Activated T-cell treated with anti-CD3 and anti-CD28 coated beads, Interleukin-2, amount 50 U/mL, for 4 hours (primary cell): ENCODE measurements around the gene ACSS1. TPM values are rescaled to one million over a fixed set of nuclear protein-coding genes. Genes with fewer than 3 reads are reported as not detected.

Source experiments
- ATAC-seq, 2 donors: fragments of 200-7000 bp; cut with Tn5 transposase; one replicate each; pipeline ENCODE4 v1.10.0; 2021
- DNase-seq: peaks from one replicate; pipeline ENCODE4 v3.0.0-alpha.2; 2020
- H3K27me3 Mint-ChIP-seq: one replicate; pipeline ENCODE4 v1.8.0; 2021; ENCODE audit warnings: low read depth, mixed read lengths
- H3K36me3 Mint-ChIP-seq: one replicate; pipeline ENCODE4 v1.8.0; 2022; ENCODE audit warnings: mixed read lengths; ENCODE audit not compliant: insufficient read depth
- H3K4me1 Mint-ChIP-seq: one replicate; pipeline ENCODE4 v1.8.0; 2021; ENCODE audit warnings: low read depth, mixed read lengths
- H3K4me3 Mint-ChIP-seq: one replicate; pipeline ENCODE4 v1.8.0; 2021; ENCODE audit warnings: mild to moderate bottlenecking, moderate library complexity, mixed read lengths
- H3K9me3 Mint-ChIP-seq: one replicate; pipeline ENCODE4 v1.8.0; 2021; ENCODE audit warnings: mixed read lengths
- total RNA-seq, 3 donors: library from RNA; stranded (reverse); gene quantifications; one replicate each; pipeline ENCODE4 v1.2.1, GENCODE V29; 2021

Gene ACSS1
- total RNA-seq, 3 donors from 2014 or later: 5.4 to 8.8 (median 8.0) TPM

- ATAC-seq (no peak), DNase-seq (no peak)
- Mint-ChIP-seq H3K27me3 (no peaks in the 10 kb centered on the region), H3K9me3 (no peaks in the 10 kb centered on the region), H3K4me3 (peak overlapping the region; percentile 91), H3K36me3 (peaks cover 14% of the 10 kb centered on the region), H3K4me1 (peaks cover 77% of the 10 kb centered on the region)
These were observed 67.1 kb downstream of the ACSS1 start for GRCh38 chr20:24990810-24991252.

GRCh38 chr20:24989162-24989561 lies 68.8 kb downstream of the ACSS1 start:
- Mint-ChIP-seq H3K27me3 (no peaks in the 10 kb centered on the region), H3K4me3 (peak overlapping the region; percentile 31), H3K9me3 (no peaks in the 10 kb centered on the region), H3K4me1 (peaks cover 84% of the 10 kb centered on the region), H3K36me3 (peaks cover 19% of the 10 kb centered on the region)
- ATAC-seq (no peak), DNase-seq (no peak)

DNA sequence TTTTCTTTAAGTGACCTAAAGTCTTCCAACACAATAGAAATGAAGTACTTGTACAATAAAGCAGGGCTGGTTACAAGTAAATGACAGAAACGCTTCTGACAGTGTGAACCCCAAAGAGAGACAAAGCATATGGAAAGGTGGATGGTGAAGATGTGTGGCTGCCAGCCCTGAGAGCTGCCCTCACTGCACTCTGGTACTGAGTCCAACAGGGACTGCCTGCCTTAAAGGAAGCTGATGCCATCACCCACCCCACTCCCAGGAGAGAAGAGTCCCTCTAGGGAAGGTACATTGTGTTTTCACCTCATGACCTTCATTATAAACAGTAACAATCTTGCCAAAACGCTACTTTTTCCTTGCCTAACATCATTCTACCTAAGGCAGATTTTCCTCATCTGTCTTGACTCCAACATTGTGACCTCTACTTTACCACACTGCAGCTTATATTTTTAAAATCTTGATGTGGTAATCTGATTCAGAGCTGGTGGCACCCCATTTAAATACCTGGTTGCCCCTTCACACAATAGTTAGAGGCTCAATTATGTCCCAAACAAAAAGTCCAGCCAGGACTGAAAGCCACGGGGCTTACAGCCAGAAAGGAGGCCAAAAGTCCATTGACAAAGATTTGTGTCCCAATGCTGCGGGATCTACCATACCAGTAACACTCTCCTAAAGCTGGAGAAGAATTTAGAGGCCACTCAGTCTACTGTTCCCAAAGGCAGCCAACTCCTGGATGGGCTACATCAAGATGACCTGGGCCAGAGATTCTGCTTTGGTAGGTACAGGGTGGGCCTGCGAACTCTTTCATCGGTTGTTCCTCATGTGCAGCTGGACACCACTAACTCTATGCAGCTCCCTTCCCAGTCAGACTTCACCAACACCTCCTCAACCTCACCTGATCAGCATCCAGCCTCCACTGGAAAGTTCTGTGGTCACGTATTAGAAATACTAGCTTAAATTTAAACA lies 69.8 kb downstream of the ACSS1 start:
- H3K4me1 Mint-ChIP-seq: peaks cover 77% of the 10 kb centered on the region
- ATAC-seq (no peak), DNase-seq (no peak)
- H3K4me3 Mint-ChIP-seq: peak overlapping the region; percentile 13
- no peaks in the 10 kb centered on the region for H3K27me3 Mint-ChIP-seq
- peaks cover 25% of the 10 kb centered on the region for H3K36me3 Mint-ChIP-seq
- H3K9me3 Mint-ChIP-seq: no peaks in the 10 kb centered on the region

DNA sequence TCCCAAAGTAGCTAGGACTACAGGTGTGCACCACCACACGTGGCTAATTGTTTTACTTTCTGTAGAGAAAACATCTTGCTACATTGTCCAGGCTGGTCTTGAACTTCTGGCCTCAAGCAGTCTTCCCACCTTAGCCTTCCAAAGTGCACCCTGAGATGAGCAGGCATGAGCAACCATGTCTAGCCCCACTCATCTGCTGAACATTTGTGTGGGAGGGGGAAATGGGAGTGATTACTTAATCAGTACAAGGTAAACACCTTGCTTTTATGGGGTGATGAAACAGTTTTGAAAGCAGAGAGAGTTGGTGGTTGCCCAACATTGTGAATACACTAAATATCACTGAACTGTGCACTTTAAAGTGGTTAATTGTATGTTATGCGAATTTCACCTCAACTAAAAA lies 70.7 kb downstream of the ACSS1 start:
- no peak overlapping the region for H3K4me3 Mint-ChIP-seq
- peaks cover 82% of the 10 kb centered on the region for H3K4me1 Mint-ChIP-seq
- ATAC-seq: peak; percentile 60 to 63
- H3K9me3 Mint-ChIP-seq: no peaks in the 10 kb centered on the region
- H3K36me3 Mint-ChIP-seq: peaks cover 34% of the 10 kb centered on the region
- no peaks in the 10 kb centered on the region for H3K27me3 Mint-ChIP-seq
- no peak for DNase-seq

GRCh38 chr20:24986436-24987015 lies 71.4 kb downstream of the ACSS1 start:
- peaks cover 85% of the 10 kb centered on the region for H3K4me1 Mint-ChIP-seq
- ATAC-seq (no peak), DNase-seq (no peak)
- peaks cover 39% of the 10 kb centered on the region for H3K36me3 Mint-ChIP-seq
- H3K9me3 Mint-ChIP-seq: no peaks in the 10 kb centered on the region
- H3K4me3 Mint-ChIP-seq: no peak overlapping the region
- no peaks in the 10 kb centered on the region for H3K27me3 Mint-ChIP-seq

DNA sequence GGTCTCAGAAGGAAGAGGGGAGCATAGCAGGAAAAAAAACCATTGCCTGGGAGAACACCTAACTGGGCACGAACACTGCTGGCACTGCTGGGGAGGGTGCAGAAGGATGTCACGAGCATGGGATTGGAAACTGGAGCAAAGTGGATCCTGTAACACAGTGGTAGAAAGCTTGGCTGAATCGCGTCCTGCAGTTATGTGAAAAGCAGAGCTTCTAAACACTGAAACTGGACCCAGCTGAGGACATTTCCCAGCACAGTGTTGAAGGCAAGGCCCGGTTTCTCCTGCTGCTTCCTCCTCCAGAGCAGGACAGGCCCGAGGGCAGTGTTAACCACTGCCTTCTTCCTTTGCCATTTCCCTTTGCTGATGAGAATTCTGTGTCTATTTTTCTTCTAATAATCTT lies 72.1 kb downstream of the ACSS1 start:
- DNase-seq (no peak), ATAC-seq (no peak)
- H3K9me3 Mint-ChIP-seq: no peaks in the 10 kb centered on the region
- peaks cover 45% of the 10 kb centered on the region for H3K36me3 Mint-ChIP-seq
- H3K4me3 Mint-ChIP-seq: no peak overlapping the region
- H3K4me1 Mint-ChIP-seq: peaks cover 84% of the 10 kb centered on the region
- no peaks in the 10 kb centered on the region for H3K27me3 Mint-ChIP-seq

- H3K4me1 Mint-ChIP-seq: peaks cover 79% of the 10 kb centered on the region
- no peak for DNase-seq
- H3K9me3 Mint-ChIP-seq: no peaks in the 10 kb centered on the region
- no peak overlapping the region for H3K4me3 Mint-ChIP-seq
- no peak for ATAC-seq
- no peaks in the 10 kb centered on the region for H3K27me3 Mint-ChIP-seq
- peaks cover 48% of the 10 kb centered on the region for H3K36me3 Mint-ChIP-seq
These were observed 72.8 kb downstream of the ACSS1 start for GRCh38 chr20:24984961-24985640.

DNA sequence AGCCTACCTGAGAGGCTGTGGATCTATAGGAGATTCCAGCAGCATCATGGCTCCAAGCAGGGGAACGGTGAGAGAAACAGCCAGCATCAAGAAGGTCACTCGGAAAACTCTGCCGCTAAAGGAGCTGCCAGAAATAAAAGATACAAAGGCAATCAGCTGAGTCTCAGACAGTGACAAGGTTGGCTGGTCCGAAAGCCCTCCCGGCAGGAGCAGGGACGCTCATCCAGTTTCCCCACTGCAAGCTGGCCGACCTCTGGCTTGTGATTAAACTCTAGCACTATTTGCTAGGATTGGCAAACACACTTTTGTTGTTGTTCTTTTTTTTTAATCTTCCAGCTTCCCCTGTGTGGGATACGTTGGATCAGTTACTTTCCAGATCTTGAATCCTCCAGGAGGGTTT lies 74.0 kb downstream of the ACSS1 start:
- Mint-ChIP-seq H3K36me3 (peaks cover 51% of the 10 kb centered on the region), H3K4me3 (no peak overlapping the region), H3K4me1 (peaks cover 75% of the 10 kb centered on the region), H3K9me3 (no peaks in the 10 kb centered on the region), H3K27me3 (no peaks in the 10 kb centered on the region)
- DNase-seq: no peak
- ATAC-seq: no peak

GRCh38 chr20:24981790-24982189 lies 76.1 kb downstream of the ACSS1 start:
- DNase-seq (no peak), ATAC-seq (peak in 1 of 2 donors; percentile 43)
- Mint-ChIP-seq H3K27me3 (no peaks in the 10 kb centered on the region), H3K4me3 (no peak overlapping the region), H3K36me3 (peaks cover 66% of the 10 kb centered on the region), H3K4me1 (peaks cover 54% of the 10 kb centered on the region), H3K9me3 (peaks cover 2% of the 10 kb centered on the region)

GRCh38 chr20:24981282-24981681 lies 76.7 kb downstream of the ACSS1 start:
- H3K4me3 Mint-ChIP-seq: no peak overlapping the region
- ATAC-seq (no peak), DNase-seq (no peak)
- H3K9me3 Mint-ChIP-seq: peaks cover 7% of the 10 kb centered on the region
- H3K27me3 Mint-ChIP-seq: no peaks in the 10 kb centered on the region
- H3K36me3 Mint-ChIP-seq: peaks cover 69% of the 10 kb centered on the region
- peaks cover 50% of the 10 kb centered on the region for H3K4me1 Mint-ChIP-seq

GRCh38 chr20:24980291-24981053 lies 77.5 kb downstream of the ACSS1 start:
- H3K36me3 Mint-ChIP-seq: peaks cover 74% of the 10 kb centered on the region

GRCh38 chr20:24979036-24979960 lies 78.6 kb downstream of the ACSS1 start:
- Mint-ChIP-seq H3K4me3 (no peak overlapping the region), H3K27me3 (no peaks in the 10 kb centered on the region), H3K36me3 (peaks cover 78% of the 10 kb centered on the region), H3K9me3 (peaks cover 16% of the 10 kb centered on the region), H3K4me1 (peaks cover 35% of the 10 kb centered on the region)
- DNase-seq (no peak), ATAC-seq (no peak)

More at GRCh38 chr20:24980291-24981053, 77.5 kb downstream of the ACSS1 start:
- ATAC-seq (no peak), DNase-seq (no peak)
- H3K4me3 Mint-ChIP-seq: no peak overlapping the region
- H3K27me3 Mint-ChIP-seq: no peaks in the 10 kb centered on the region
- peaks cover 46% of the 10 kb centered on the region for H3K4me1 Mint-ChIP-seq
- peaks cover 14% of the 10 kb centered on the region for H3K9me3 Mint-ChIP-seq

- DNase-seq (no peak), ATAC-seq (no peak)
- H3K4me1 Mint-ChIP-seq: peaks cover 32% of the 10 kb centered on the region
- peaks cover 16% of the 10 kb centered on the region for H3K9me3 Mint-ChIP-seq
- H3K36me3 Mint-ChIP-seq: peaks cover 79% of the 10 kb centered on the region
- no peak overlapping the region for H3K4me3 Mint-ChIP-seq
- no peaks in the 10 kb centered on the region for H3K27me3 Mint-ChIP-seq
These were observed 79.4 kb downstream of the ACSS1 start for GRCh38 chr20:24978513-24978912.
